GM19023 (cell line): ENCODE measurements around the gene ATOH8.
"Not testable (repeated sequence)": the region's sequence is repeated elsewhere in the genome, so short reads cannot be mapped to it uniquely, and the experiment has no call there.

Experiments used
- ATAC-seq: cut with Tn5 transposase; IDR thresholded peaks from one replicate; pipeline ENCODE4 v1.9.1; 2021; ENCODE audit warnings: mild to moderate bottlenecking, moderate library complexity; ENCODE audit not compliant: unreplicated experiment

Gene ATOH8, protein sequence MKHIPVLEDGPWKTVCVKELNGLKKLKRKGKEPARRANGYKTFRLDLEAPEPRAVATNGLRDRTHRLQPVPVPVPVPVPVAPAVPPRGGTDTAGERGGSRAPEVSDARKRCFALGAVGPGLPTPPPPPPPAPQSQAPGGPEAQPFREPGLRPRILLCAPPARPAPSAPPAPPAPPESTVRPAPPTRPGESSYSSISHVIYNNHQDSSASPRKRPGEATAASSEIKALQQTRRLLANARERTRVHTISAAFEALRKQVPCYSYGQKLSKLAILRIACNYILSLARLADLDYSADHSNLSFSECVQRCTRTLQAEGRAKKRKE

DNA sequence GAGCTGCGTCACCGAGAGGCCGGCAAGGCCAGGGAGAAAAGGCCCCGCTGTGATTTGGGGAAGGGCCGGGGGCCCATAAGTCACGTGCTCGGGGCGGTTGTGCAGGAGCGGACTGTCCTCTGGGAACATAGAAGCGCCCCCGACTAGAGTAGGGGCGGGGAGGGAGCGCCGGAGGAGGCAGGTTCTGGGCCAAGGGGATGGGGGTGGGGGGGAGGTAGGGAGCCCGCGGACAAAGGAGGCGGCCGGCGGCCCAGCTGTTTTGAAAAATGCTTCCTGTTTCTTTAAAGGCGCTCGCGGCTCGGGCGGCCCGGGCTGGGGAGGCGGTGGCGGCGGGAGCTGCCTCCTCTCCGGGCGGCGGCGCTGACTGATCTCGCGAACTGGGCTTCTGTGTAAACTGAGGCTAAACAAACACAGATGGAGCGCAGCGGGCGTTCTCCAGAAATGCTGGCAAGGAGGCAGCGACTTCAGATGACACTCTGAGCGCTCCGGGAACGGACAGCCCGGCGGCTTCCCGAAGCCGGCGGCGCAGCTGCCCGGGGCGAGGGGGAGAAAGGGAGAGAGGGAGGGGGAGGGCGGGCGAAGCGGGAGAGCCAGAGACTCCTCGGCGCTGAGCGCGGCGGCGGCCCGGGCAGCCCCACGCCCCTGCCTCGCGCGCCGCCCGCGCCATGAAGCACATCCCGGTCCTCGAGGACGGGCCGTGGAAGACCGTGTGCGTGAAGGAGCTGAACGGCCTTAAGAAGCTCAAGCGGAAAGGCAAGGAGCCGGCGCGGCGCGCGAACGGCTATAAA is at the start of gene ATOH8:
TSS of gene ATOH8 (plus strand) at position 467 of the 788 bp plus-strand sequence. CDS start at position 666, 199 bp downstream.
- ATAC-seq, result no peak

DNA sequence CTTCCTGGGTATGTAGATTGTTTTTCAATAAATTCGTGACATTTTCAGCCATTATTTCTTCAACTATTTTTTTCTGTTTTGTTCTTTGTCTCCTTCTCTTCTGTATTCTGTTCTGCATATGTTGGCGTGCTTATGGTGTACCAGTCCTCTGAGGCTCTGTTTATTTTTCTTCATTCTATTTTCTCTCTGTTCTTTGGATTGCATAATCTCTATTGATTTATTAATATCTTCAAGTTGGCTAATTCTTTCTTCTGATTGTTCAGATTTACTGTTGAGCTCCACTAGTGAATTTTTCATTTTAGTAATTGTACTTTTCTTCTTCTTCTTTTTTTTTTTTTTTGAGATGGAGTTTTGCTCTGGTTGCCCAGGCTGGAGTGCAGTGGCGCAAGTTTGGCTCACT is 49.8 kb upstream of the ATOH8 start:
- no peak for ATAC-seq

DNA sequence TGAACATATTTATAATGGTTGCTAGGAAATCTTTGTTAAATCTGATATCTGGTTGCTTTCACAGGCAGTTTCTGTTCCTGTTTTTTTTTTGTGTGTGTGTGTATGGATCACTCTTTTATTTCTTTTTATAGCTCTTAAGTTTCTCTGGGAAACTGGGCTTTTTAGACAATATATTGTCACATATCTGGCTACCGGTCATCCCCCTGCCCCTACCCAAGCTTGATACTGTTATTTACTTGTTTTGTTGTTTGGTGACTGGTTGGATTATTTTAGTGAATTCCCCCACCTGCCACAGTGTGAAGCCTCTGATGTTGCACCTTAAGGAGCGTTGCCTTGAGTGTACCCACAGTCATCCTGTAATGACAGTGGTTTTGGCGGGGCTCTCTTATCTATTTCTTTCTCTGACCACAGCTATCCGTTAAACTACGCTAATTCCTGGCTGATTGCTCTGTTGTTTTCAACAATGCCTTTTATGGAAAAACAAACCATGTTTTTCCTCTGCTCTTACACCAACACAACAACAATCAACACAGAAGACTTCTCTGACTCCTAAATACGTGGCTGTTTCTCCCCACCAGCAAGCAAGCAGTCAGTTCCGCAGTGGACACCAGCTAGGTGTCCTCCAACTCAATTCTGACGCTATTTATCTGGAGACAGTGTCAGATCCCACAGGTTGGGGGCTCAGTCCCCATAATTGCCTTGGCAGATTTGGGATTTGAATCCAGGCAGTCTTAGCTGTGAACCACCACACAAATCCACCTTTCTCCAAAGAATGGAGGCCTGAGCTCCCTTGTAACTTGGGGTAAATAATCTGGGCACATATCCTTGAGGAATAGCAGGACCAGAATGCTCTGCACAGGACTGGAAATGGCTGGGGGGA is 48.8 kb upstream of the ATOH8 start:
- peak; percentile 66 for ATAC-seq

DNA sequence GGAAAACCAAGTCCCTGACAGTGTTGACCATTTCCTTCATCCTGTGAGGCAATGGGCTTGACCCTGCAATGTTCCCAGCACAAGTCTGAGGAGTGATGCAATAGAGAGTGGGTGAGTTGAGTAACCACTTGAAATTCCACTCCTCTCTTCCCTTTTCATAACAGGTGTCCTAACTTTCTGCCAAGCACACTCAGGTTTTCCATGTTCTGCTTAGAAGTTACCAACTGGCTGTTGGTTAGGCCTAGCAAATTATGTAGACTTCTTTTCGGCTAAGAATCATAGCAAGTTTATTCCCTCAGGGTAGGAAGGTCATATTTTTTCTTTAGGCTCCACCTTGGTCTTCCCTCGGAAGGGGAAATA is 48.1 kb upstream of the ATOH8 start:
- no peak for ATAC-seq

DNA sequence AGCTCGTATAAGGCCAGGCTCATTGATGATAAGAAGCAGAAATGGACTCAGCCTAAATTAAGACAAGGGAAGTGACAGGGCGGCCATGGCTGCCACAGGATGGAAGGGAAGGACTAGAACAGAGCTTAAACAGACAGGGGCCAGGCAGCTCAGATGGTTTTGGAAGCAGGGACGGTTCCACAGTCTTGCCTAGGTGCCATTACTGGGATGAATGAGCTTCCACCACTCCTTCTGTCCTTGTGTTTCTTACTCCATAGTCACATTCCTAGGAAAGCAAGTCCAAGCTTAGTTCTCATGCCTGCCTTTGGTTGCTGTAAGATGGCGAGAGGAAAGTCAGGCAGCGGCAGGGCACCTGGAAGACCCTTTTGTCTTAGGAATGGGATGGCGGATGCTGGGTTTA is 47.7 kb upstream of the ATOH8 start:
- ATAC-seq, result no peak

DNA sequence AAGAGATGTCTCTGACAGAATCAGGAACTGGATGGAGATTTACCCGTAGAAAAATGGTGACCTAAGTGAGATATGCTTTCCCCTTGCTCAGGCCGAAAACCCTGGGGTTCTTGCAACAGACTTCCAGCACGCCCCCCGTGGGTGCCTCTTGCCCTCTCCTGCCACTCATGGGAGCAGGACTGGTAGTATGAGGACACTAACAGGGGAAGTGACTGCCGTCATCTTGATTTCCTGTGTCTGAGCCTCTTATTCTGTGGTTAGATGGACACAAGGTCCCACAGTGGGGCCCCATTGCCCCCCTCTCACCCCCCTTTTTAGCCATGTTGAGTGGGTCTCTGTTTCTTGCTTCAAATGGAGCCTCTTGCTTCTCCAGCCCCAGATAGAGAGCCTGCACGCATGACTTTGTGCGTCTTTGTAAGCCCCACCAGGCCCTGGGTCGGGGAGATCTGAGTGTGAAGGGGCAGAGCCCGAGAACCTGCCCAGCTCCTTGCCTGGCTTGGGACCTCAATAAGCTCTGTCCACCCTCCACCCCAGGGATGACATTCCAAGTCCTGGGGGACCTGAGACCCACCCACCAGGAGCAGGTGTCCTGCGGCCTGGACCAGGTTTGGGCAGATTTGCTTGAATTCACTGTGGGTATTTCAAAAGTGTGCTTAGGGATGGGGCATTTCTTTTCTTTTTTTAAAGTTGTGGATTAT is 47.0 kb upstream of the ATOH8 start:
- no peak for ATAC-seq

DNA sequence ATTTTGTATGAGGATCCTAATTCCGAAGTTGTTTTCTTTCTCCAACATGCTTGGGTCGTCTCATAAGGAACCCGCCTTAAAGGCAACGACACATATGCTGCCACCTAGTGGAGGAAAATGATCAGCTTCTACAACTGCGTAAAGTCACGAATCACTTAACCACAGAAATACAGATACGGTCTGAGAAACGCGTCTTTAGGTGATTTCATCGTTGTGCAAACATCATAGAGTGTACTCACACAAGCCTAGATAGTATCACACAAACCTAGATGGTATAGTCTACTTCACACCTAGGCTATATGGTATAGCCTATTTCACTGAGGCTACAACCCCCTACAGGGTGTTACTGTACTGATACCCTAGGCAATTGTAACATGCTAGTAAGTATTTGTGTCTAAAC is 46.5 kb upstream of the ATOH8 start:
- no peak for ATAC-seq

DNA sequence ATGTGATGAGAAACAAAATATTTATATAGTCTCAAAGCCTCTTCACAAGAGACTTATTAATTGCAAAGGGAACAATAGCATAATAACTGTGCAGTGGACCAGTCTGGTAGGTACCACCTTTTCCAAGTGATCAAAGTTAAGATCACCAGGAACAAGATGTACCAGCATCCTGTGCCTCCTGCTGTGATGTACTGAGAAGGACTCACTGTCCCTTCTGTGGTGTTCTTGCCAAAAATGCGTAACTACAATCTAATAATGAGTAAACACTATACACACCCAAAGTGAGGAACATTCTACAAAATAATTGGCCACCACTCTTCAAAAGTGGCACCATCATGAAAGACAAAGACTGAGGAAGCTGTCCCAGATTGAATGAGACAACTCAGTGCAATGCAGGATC is 45.1 kb upstream of the ATOH8 start:
- no peak for ATAC-seq

DNA sequence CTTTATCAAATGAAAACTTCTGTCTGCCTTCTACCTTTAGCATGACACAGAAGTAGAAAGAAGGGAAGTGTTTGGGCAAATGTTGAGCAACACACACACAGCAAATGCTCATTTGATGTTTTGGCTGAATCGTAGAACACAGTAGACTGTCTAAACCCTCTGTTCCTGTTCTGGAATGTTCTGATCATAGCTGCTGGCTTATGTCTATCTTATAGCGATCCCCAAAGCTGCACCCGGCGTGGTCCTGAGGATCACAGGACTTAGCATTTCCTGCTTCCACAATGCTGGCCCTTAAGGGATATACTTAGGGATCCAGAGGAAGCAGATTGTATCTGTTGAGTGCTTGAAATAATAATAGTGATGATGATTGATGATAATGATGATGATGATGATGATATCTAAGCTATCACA is 44.4 kb upstream of the ATOH8 start:
- no peak for ATAC-seq

DNA sequence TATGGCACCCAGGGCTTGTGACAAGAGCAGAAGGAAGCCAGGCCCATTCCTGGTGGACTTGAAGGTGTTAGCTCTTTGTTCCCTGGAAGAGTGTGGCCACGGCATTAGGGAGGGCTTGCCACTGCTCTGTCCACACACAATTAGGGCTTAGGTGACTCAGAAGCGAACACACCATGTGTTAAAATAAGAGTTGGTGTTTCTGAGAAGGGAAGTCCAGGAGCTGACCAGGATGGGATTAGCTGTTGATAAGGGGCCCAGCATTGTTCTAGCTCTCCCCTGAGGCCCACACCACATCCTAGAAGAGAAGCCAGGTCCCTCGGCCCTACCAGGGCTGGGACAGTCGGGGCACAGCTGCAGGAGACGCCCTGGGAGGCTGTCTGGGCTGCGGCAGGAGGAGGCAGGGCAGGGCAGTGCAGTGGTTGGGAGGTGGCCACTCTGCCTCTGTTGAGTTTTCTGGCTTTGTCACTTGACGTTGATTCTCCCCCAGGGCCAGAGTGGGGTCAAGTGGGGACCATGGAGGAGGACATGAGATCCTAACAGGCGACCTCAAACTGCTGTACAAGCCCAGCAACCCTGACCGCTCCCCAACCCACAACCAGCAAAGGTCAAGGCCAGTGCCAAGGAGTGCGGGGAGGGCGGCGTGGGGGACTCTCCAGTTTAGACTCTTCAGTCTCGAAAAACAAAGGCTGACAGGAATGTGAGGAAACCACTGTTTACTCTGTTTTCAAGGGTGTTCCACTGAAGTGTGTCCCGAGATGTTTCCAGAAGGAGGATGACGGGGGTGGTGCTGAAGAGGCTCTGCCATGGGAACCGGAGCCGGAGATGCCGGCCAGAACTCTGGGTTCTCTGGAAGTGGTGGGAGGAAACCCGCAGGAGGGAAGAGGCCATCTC is 42.9 kb upstream of the ATOH8 start:
- no peak for ATAC-seq

DNA sequence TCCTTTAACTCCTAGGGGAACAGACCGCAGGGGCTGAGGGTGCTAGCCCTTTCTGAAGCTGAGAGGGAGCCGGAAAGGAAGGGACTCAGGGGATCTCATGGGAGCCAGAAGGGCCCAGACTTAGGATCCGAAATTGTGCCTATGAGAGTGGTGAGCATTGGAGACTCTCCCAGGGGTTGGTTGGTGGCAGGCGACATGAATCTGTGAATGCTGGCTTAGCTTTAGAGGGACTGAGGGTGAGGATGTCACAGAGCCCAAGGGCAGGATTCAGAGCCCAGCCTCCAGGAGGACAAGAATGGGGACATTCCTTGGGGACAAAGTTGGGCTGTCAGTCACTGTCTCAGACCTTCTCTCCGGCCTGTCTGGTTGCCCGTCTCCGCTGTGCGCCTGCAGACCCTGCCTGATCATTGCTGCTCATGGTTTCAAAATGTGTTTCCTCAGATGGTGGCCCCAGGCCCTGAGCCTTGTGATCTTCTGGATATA is 42.2 kb upstream of the ATOH8 start:
- no peak for ATAC-seq

DNA sequence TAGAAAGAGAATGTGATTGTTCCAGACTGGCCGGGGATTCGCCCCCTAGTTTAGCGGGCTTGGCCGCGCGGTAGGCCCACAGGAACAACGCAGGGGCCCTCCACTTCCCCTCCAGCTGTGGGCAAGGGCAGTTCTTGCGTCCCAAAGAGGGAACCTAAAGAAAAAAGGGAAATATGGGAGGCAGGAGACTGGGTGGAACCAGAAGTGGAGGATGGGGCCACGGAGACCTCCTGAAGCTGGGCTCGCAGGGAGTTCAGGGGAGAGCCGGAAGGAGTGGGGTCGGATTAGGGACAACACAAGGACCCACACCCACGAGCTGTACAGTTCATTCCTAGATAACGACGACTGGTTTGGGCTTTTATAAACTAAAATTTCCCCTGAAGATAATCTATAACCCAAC is 41.5 kb upstream of the ATOH8 start:
- ATAC-seq, result no peak

DNA sequence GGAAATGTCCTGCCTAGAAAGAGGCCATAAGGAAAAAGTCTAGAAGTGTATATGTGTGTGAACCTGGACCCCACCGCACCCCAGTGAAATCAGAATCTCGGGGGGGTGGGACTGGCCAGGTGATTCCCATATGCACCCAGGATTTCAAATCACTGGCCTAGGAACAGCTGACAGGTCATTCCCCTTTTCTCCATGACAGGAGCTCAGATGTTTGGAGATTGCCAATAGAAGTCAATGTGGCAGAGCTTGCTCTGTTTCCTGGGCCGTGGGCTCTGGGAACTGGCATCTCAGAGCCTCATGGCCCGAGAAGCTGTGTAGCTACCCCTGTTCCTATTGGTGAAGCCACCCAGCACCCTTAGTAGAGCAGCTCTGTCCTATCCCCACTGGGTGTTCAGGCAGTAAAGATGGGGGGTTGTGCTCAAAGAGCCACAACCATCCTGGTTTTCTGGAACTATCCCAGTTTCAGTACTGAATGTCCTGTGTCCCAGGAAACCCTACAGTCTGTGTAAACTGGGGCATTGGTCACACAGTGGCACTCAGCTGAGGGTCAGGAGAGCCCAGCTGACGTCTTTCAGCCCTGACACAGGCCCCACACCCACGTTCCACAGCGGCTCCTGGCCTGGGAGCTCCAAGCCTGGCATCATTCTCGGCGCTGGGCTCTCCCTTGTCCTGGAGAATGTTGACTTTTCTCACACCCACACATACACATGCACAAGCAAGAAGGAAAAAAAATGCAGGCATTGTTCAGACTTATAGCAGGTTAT is 40.8 kb upstream of the ATOH8 start:
- no peak for ATAC-seq

DNA sequence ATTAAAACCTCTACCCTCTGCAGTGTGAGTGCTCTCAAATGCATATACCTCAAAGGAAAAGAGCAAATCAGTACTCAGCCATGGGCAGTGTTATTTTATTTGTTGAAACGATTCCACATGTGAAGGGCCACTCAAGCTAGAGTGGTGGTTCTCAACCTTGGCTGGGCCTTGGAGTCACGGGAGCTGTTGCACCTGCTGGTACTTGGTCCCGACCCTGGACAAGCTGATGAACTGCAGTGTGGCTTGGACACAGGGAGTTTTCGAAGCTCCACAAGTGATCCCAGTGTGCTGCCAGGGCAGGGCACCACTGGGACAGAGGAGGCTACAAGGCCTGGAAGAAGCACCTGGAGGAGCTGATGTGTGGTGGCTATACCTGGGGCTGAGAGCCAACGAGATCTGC is 40.0 kb upstream of the ATOH8 start:
- no peak for ATAC-seq

DNA sequence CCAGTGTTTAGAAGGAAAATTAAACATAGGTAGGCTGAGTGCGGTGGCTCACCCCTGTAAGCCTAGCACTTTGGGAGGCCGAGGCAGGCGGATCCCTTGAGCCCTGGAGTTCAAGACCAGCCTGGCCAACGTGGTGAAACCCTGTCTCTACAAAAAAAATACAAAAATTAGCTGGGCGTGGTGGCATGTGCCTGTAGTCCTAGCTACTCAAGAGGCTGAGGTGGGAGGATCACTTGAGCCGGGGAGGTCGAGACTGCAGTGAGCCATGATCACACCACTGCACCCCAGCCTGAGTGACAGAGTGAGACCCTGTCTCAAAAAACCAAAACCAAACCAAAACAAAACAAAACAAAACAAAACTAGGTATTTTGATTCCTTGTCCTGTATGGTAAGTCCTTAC is 39.4 kb upstream of the ATOH8 start:
- ATAC-seq, result not testable (repeated sequence)

DNA sequence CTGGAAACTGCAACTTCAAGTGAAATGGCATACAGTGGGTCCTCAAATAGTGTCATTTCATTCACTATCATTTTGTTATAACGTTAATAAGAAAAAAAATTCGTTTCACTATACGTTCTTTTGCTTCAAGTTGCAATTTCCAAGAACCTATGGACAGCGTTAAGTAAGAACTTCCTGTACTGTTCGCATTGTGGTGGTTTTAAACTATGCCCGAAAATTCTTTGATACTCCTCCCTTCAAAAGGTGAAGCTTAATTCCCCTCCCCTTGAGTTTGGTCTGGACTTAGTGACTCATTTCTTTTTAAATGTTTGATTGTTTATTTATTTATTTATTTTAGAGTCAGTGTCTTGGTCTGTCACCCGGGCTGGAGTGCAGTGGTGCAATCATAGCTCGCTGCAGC is 39.0 kb upstream of the ATOH8 start:
- no peak for ATAC-seq

DNA sequence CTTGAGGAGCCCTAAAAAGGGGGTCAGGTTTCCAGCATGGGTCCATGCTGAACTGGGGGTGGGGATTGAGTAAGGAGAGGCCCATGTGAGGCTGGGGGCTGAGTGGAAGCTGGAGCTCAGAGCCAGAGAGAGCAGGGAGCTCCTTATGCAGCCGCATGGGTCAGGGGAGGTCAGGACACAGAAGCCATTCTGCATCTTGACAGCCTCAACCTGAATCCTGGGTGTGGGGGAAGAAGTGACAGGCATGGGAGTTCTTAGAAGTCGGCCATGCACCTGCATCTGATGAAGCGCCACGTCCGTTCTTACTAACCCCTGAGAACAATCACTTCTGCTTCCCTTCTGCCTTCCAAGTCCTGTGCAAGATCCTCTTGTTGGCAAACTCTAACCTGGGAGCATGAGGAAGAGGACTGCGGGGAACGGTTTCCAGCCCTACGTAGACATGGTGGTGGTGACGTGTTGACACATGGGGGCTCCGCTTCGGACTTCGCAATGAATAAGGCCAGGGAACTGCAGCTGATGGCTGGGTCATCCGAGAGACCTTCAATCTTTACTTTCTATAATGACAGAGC is 37.4 kb upstream of the ATOH8 start:
- no peak for ATAC-seq

DNA sequence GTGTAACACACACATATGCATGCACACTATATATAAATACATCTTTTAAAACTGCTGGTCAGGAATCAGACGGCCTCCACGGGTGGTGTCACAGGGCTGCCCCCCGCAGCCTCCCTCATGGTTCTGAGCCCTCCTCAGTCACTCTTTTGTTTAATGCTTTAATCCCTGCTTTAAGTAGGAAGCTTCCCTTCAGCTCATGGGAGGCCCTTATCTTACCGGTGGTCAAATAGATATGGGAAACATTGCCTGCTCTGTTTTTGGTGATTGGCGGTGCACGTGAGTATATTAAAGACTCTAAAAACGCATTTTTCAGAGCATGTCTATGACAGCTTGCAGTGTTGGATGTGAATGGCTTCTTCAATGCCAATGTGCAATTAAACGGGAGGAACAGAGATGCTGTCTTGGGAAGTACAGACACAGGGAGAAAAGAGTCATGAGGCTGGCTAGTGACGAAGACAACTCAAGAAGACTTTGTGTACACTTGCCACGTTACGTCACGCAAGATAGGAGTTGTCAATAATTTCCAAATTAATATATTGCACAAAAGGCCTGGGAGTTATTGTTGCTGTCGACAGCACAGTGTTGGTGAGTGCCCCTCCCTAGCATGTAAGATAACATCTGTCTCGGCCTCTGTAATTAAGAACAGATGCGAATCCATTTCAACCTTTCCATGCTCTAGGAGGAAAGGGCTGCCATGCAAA is 36.3 kb upstream of the ATOH8 start:
- ATAC-seq, result no peak
